Measurements from ENCODE around the gene RSRC2.
"Not testable (repeated sequence)": the region's sequence is repeated elsewhere in the genome, so short reads cannot be mapped to it uniquely, and the experiment has no call there.

Gene RSRC2, protein sequence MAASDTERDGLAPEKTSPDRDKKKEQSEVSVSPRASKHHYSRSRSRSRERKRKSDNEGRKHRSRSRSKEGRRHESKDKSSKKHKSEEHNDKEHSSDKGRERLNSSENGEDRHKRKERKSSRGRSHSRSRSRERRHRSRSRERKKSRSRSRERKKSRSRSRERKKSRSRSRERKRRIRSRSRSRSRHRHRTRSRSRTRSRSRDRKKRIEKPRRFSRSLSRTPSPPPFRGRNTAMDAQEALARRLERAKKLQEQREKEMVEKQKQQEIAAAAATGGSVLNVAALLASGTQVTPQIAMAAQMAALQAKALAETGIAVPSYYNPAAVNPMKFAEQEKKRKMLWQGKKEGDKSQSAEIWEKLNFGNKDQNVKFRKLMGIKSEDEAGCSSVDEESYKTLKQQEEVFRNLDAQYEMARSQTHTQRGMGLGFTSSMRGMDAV

GRCh38 chr12:122526683-122527477 lies at the start of gene RSRC2, which contains the start of gene KNTC1:
Gene RSRC2, minus strand, starts transcription at chr12:122526936. Its CDS starts 83 bp downstream, at chr12:122526853.
Gene KNTC1, plus strand, starts transcription at chr12:122527249. Its CDS starts 2,815 bp downstream, at chr12:122530064.
- ChIA-PET POLR2A (interaction anchor here (1.0 to 2.7 kb wide), 11 partner anchors 8 to 439 kb away, joined by 3 to 44 read pairs (median 5); partner anchors contain the start of genes ABCB9 and ZCCHC8), CTCF (no interaction called here)
- DNase-seq (ENCODE audit: extremely low spot score) = peak; percentile 97
- TF ChIP-seq BHLHE40 (IDR thresholded peaks at IDR 0.05; ENCODE audit: borderline replicate concordance) = no peak
- TF ChIP-seq PKNOX1 (IDR thresholded peaks at IDR 0.05) = no peak
- peak; percentile 95 for TF ChIP-seq L3MBTL2 (conservative IDR thresholded peaks at IDR 0.05)
- TF ChIP-seq FOXK2 (IDR thresholded peaks at IDR 0.05) = no peak
- peak; percentile 98 for TF ChIP-seq NFRKB (IDR thresholded peaks at IDR 0.05)
- TF ChIP-seq CTBP1 (IDR thresholded peaks at IDR 0.05; ENCODE audit: borderline replicate concordance) = no peak
- TF ChIP-seq ELF4 (IDR thresholded peaks at IDR 0.05) = peak; percentile 90

GRCh38 chr12:122571821-122572220 lies 45.1 kb upstream of the RSRC2 start:
- POLR2A ChIA-PET = no interaction called here

GRCh38 chr12:122570006-122570405 lies 43.3 kb upstream of the RSRC2 start:
- DNase-seq (ENCODE audit: extremely low spot score); POLR2A ChIA-PET; CTCF ChIA-PET: not testable (repeated sequence)

More at GRCh38 chr12:122571821-122572220, 45.1 kb upstream of the RSRC2 start:
- CTCF ChIA-PET = no interaction called here
- DNase-seq (ENCODE audit: extremely low spot score) = no peak
- no peak for TF ChIP-seq TARDBP (IDR thresholded peaks at IDR 0.05)
- no peak for TF ChIP-seq LEF1 (IDR thresholded peaks at IDR 0.05; ENCODE audit: borderline replicate concordance)
- no peak for TF ChIP-seq CTBP1 (IDR thresholded peaks at IDR 0.05; ENCODE audit: borderline replicate concordance)
- no peak for TF ChIP-seq ARNT (IDR thresholded peaks at IDR 0.05)
- no peak for TF ChIP-seq FOXA1 (IDR thresholded peaks at IDR 0.05)
- TF ChIP-seq L3MBTL2 (conservative IDR thresholded peaks at IDR 0.05) = no peak
- no peak for TF ChIP-seq FOXK2 (IDR thresholded peaks at IDR 0.05)
- no peak for TF ChIP-seq NFRKB (IDR thresholded peaks at IDR 0.05)
- TF ChIP-seq HDGF (IDR thresholded peaks at IDR 0.05; ENCODE audit: borderline replicate concordance) = no peak
- no peak for TF ChIP-seq PKNOX1 (IDR thresholded peaks at IDR 0.05)
- no peak for TF ChIP-seq SUZ12 (IDR thresholded peaks at IDR 0.05)

DNA sequence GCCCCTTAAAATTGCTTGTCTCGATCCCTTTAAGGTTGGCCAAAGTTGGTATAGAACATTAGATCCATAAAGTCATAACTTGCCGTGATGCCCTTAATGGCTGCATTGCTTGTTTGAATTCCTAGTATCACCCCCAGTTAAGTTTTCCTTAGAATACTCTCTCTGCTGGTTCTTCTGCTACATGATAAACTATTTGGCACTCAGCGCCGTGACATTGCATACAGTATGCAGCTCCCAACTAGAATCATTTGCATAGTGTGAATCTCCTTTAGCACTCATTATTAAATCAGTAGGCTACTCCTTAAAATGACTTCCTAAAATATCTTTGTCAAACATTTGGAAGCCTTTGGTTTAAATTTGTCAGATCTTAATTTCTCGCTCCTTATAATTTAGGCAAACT lies 42.6 kb upstream of the RSRC2 start:
- ChIA-PET POLR2A (no interaction called here), CTCF (no interaction called here)
- no peak for DNase-seq (ENCODE audit: extremely low spot score)
- TF ChIP-seq FOXA1 (IDR thresholded peaks at IDR 0.05) (no peak), ELF4 (IDR thresholded peaks at IDR 0.05) (no peak), TARDBP (IDR thresholded peaks at IDR 0.05) (no peak), PKNOX1 (IDR thresholded peaks at IDR 0.05) (no peak), FOXK2 (IDR thresholded peaks at IDR 0.05) (no peak)

GRCh38 chr12:122566816-122567215 lies 40.1 kb upstream of the RSRC2 start:
- CTCF ChIA-PET; DNase-seq (ENCODE audit: extremely low spot score): not testable (repeated sequence)
- POLR2A ChIA-PET = interaction anchor here (0.6 kb wide), 1 partner anchor 56 kb away, joined by 3 read pairs; no protein-coding TSS in a partner anchor

- TF ChIP-seq BHLHE40 (IDR thresholded peaks at IDR 0.05; ENCODE audit: borderline replicate concordance) (no peak), ZNF384 (IDR thresholded peaks at IDR 0.05) (no peak), CTBP1 (IDR thresholded peaks at IDR 0.05; ENCODE audit: borderline replicate concordance) (no peak), ARNT (IDR thresholded peaks at IDR 0.05) (no peak)
- POLR2A ChIA-PET = no interaction called here
These were observed 36.6 kb upstream of the RSRC2 start for GRCh38 chr12:122563361-122563760.

GRCh38 chr12:122560138-122560537 lies 33.4 kb upstream of the RSRC2 start:
- no peak for DNase-seq (ENCODE audit: extremely low spot score)
- POLR2A ChIA-PET = no interaction called here
- TF ChIP-seq FOXK2 (IDR thresholded peaks at IDR 0.05) (no peak), FOXA1 (IDR thresholded peaks at IDR 0.05) (no peak), HDGF (IDR thresholded peaks at IDR 0.05; ENCODE audit: borderline replicate concordance) (no peak)
- CTCF ChIA-PET = no interaction called here

More at GRCh38 chr12:122563361-122563760, 36.6 kb upstream of the RSRC2 start:
- CTCF ChIA-PET = no interaction called here
- DNase-seq (ENCODE audit: extremely low spot score) = no peak

Data from HEK293T (cell line).